ENCODE data around the gene DCAF10.
"Not testable (repeated sequence)": the region's sequence is repeated elsewhere in the genome, so short reads cannot be mapped to it uniquely, and the experiment has no call there.

The DCAF10 gene

DNA sequence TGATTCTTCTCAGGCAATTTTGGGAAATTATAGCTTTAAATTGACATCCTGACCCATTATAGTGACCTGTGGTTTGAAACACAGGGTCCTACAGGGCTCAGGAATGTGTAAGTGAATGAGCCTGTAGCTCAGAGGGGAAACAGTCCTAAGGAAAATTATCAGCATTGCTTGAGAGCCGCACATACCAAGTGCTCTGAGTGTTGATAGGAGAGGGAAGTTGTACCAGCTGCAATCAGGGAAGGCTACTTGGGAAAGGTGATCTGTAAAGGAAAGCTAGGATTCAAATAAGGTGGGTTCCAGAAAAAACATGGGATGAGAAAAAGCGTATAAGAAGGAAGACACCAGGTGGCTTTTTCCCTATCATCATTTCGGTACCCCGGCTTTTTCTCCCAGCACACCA is 107.7 kb downstream of the DCAF10 start:
- no peak for DNase-seq (ENCODE audit: extremely low spot score)
- ChIA-PET POLR2A (interaction anchor here (0.5 kb wide), 1 partner anchor 133 kb away, joined by 4 read pairs; no protein-coding TSS in a partner anchor), CTCF (no interaction called here)
- TF ChIP-seq FOXK2 (IDR thresholded peaks at IDR 0.05) (no peak), CTBP1 (IDR thresholded peaks at IDR 0.05; ENCODE audit: borderline replicate concordance) (no peak), TARDBP (IDR thresholded peaks at IDR 0.05) (no peak), LEF1 (IDR thresholded peaks at IDR 0.05; ENCODE audit: borderline replicate concordance) (no peak), SP1 (IDR thresholded peaks at IDR 0.05) (no peak), FOXM1 (IDR thresholded peaks at IDR 0.05; ENCODE audit: borderline replicate concordance) (no peak), ARNT (IDR thresholded peaks at IDR 0.05) (no peak), ZNF384 (IDR thresholded peaks at IDR 0.05) (no peak), ELF4 (IDR thresholded peaks at IDR 0.05) (no peak), FOXA1 (IDR thresholded peaks at IDR 0.05) (no peak), L3MBTL2 (conservative IDR thresholded peaks at IDR 0.05) (no peak), SUZ12 (IDR thresholded peaks at IDR 0.05) (no peak), NFRKB (IDR thresholded peaks at IDR 0.05) (no peak), BHLHE40 (IDR thresholded peaks at IDR 0.05; ENCODE audit: borderline replicate concordance) (no peak), HDGF (IDR thresholded peaks at IDR 0.05; ENCODE audit: borderline replicate concordance) (no peak)
- TF ChIP-seq, protein P1, sequence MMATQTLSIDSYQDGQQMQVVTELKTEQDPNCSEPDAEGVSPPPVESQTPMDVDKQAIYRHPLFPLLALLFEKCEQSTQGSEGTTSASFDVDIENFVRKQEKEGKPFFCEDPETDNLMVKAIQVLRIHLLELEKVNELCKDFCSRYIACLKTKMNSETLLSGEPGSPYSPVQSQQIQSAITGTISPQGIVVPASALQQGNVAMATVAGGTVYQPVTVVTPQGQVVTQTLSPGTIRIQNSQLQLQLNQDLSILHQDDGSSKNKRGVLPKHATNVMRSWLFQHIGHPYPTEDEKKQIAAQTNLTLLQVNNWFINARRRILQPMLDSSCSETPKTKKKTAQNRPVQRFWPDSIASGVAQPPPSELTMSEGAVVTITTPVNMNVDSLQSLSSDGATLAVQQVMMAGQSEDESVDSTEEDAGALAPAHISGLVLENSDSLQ (IDR thresholded peaks at IDR 0.05) = no peak

GRCh38 chr9:37908698-37909186 is 108.1 kb downstream of the DCAF10 start:
- DNase-seq (ENCODE audit: extremely low spot score) = no peak
- no peak for TF ChIP-seq FOXA1 (IDR thresholded peaks at IDR 0.05)
- no peak for TF ChIP-seq FOXK2 (IDR thresholded peaks at IDR 0.05)
- no peak for TF ChIP-seq SP1 (IDR thresholded peaks at IDR 0.05)
- no peak for TF ChIP-seq ELF4 (IDR thresholded peaks at IDR 0.05)
- TF ChIP-seq BHLHE40 (IDR thresholded peaks at IDR 0.05; ENCODE audit: borderline replicate concordance) = no peak
- TF ChIP-seq CTBP1 (IDR thresholded peaks at IDR 0.05; ENCODE audit: borderline replicate concordance) = no peak
- TF ChIP-seq L3MBTL2 (conservative IDR thresholded peaks at IDR 0.05) = no peak
- TF ChIP-seq ZNF384 (IDR thresholded peaks at IDR 0.05) = no peak
- TF ChIP-seq HDGF (IDR thresholded peaks at IDR 0.05; ENCODE audit: borderline replicate concordance) = no peak
- no peak for TF ChIP-seq LEF1 (IDR thresholded peaks at IDR 0.05; ENCODE audit: borderline replicate concordance)
- TF ChIP-seq, protein P1 (IDR thresholded peaks at IDR 0.05) = no peak
- no peak for TF ChIP-seq SUZ12 (IDR thresholded peaks at IDR 0.05)
- no peak for TF ChIP-seq FOXM1 (IDR thresholded peaks at IDR 0.05; ENCODE audit: borderline replicate concordance)
- no peak for TF ChIP-seq ARNT (IDR thresholded peaks at IDR 0.05)
- no peak for TF ChIP-seq NFRKB (IDR thresholded peaks at IDR 0.05)
- no peak for TF ChIP-seq TARDBP (IDR thresholded peaks at IDR 0.05)
- POLR2A ChIA-PET = no interaction called here
- CTCF ChIA-PET = no interaction called here

- no peak for DNase-seq (ENCODE audit: extremely low spot score)
- no peak for TF ChIP-seq ELF4 (IDR thresholded peaks at IDR 0.05)
- CTCF ChIA-PET = no interaction called here
- POLR2A ChIA-PET = no interaction called here
These were observed 108.7 kb downstream of the DCAF10 start for GRCh38 chr9:37909326-37909725.

GRCh38 chr9:37909836-37910235 is 109.2 kb downstream of the DCAF10 start:
- CTCF ChIA-PET; POLR2A ChIA-PET; DNase-seq (ENCODE audit: extremely low spot score): not testable (repeated sequence)

DNA sequence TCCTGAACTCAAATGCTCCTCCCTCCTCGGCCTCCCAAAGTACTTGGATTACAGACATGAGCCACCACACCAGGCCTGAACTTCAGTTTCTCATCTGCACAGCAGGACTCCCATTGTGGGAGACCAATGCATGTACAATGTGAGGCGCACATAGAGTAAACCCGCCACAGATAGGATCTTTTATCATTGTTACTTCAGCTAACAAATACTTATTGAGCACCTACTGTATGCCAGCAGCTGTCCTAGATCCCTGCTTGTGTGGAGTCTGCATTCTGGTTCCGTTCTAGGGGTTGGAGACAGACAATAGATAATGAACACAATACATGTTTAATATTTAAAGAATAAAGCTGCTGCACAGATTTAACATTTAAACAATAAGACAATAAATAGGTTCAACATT is 109.7 kb downstream of the DCAF10 start:
- TF ChIP-seq, protein P1 (IDR thresholded peaks at IDR 0.05) = no peak
- TF ChIP-seq SP1 (IDR thresholded peaks at IDR 0.05) (no peak), ELF4 (IDR thresholded peaks at IDR 0.05) (no peak), ZNF384 (IDR thresholded peaks at IDR 0.05) (no peak), SUZ12 (IDR thresholded peaks at IDR 0.05) (no peak), NFRKB (IDR thresholded peaks at IDR 0.05) (no peak), TARDBP (IDR thresholded peaks at IDR 0.05) (no peak), FOXK2 (IDR thresholded peaks at IDR 0.05) (no peak), L3MBTL2 (conservative IDR thresholded peaks at IDR 0.05) (no peak), CTBP1 (IDR thresholded peaks at IDR 0.05; ENCODE audit: borderline replicate concordance) (no peak), FOXM1 (IDR thresholded peaks at IDR 0.05; ENCODE audit: borderline replicate concordance) (no peak), ARNT (IDR thresholded peaks at IDR 0.05) (no peak), HDGF (IDR thresholded peaks at IDR 0.05; ENCODE audit: borderline replicate concordance) (no peak), LEF1 (IDR thresholded peaks at IDR 0.05; ENCODE audit: borderline replicate concordance) (no peak), BHLHE40 (IDR thresholded peaks at IDR 0.05; ENCODE audit: borderline replicate concordance) (no peak), FOXA1 (IDR thresholded peaks at IDR 0.05) (no peak)
- ChIA-PET POLR2A (no interaction called here), CTCF (no interaction called here)
- DNase-seq (ENCODE audit: extremely low spot score) = no peak

- no peak for DNase-seq (ENCODE audit: extremely low spot score)
- CTCF ChIA-PET = no interaction called here
- POLR2A ChIA-PET = no interaction called here
- TF ChIP-seq FOXM1 (IDR thresholded peaks at IDR 0.05; ENCODE audit: borderline replicate concordance) (no peak), HDGF (IDR thresholded peaks at IDR 0.05; ENCODE audit: borderline replicate concordance) (no peak), SP1 (IDR thresholded peaks at IDR 0.05) (no peak)
These were observed 110.7 kb downstream of the DCAF10 start for GRCh38 chr9:37911271-37911681.

All from HEK293T (cell line).